HG02588 (cell line): ENCODE data around the gene UBIAD1.
"Not testable (repeated sequence)": the region's sequence is repeated elsewhere in the genome, so short reads cannot be mapped to it uniquely, and the experiment has no call there.

Experiments used
- ATAC-seq: cut with Tn5 transposase; IDR thresholded peaks from one replicate; pipeline ENCODE4 v1.9.1; 2021; ENCODE audit warnings: mild to moderate bottlenecking, moderate library complexity; ENCODE audit not compliant: unreplicated experiment

The UBIAD1 gene

DNA sequence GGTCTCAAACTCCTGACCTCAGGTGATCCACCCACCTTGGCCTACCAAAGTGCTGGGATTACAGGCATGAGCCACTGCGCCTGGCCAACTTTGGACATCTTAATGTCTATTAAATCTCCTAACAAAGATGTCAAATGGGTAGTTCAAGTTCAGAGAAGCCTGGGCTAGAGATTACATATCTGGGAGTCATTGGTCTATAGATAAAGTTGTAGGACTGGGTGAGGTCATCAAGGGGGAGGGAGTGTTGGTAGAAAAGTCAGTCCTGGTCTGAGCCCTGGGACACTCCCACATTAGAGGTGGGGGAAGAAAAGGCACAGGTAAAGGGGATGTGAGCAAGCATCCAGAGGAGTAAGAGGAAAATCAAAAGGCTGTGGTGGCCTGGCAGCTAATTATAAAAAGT is 6.6 kb downstream of the UBIAD1 start:
- no peak for ATAC-seq

DNA sequence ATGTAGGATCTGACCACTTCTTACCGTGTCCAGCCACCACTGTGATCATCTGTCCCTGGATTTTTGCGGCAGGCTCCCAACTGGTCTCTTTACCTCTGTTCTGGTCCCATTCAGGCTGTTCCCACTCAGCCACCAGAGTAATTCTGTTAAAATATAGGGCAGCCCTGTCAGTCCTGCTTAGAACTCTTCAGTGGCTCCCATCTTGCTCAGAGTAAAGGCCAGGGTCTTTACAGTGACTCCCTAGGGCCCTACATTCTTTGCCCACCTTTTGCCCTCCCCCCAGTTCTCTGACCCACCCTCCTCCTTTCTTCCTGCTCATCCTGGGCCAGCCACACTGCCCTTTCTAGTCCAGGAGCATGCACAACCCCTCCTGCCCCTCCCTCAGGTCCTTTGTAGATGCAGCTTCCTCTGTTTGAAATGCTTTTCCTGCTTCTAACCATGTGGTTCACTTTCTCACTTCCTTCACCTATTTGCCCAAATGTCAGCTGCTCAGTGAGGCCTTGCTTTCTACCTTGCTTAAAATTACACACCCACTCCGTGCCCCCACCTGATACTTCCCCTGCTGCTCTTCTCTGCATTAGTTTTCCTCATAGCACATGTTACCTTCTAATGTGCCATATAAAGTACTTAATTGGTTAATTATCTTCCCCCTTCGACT is 7.8 kb downstream of the UBIAD1 start:
- ATAC-seq, result no peak

- no peak for ATAC-seq
Measured at GRCh38 chr1:11281518-11282331, 8.7 kb downstream of the UBIAD1 start.

- no peak for ATAC-seq
Measured at GRCh38 chr1:11283151-11283550, 10.2 kb downstream of the UBIAD1 start.

DNA sequence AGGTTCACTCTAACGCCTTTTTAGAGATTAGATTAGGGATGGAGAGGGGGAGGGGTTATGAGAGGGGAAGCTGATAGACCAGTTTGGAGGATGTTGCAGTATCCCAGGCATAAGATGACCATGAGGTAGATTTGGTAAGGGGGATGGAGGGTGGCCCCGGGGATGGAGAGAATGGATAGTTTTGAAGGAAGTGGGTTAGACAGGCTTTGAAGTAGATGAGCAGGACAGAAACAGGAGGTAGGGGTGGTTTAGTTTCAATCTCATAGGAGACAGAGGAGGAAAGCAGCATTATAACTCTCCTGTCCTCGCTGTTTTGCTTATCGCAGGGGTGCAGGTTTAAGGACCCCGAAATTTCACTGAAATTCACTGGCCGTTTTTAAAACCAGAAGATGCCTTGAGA is 11.8 kb downstream of the UBIAD1 start:
- ATAC-seq, result no peak

GRCh38 chr1:11285883-11286734 is 13.1 kb downstream of the UBIAD1 start:
- no peak for ATAC-seq

GRCh38 chr1:11286735-11287410 is 13.9 kb downstream of the UBIAD1 start:
- no peak for ATAC-seq

DNA sequence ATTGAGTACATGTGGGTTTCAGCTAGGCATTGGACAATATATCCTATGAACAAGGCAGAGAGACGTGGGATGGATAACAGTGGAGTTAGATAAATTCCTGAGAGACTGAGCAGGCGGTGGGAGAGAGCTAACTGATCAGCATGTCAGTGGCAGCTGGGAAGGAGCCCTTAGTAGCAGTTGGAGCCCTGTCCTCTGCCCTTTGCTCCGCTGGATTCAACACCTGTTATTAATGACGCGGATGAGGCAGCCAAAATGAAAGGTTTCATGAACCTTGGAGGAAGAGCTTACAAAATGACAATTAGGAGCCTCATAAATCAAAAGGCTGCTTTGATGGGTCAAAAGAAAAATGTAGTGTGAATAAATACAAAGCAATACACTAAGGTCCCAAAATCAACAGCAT is 16.1 kb downstream of the UBIAD1 start:
- no peak for ATAC-seq

DNA sequence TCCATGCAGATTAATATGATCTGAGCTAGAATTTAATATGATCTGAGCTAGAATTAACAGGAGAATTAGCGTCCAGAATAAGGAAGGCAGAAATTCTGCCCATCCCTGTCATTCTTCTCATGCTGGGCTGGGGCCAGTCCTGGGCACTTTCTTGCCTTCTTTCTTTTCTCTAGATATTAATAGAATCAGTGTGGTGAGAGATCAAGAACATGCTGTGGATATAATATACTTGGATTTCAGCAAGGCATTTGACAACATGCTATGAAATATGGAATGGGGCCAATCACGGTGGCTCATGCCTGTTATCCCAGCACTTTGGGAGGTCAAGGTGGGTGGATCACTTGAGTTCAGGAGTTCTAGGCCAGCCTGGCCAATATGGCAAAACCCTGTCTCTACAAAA is 18.1 kb downstream of the UBIAD1 start:
- ATAC-seq, result no peak

GRCh38 chr1:11293856-11294255 is 20.9 kb downstream of the UBIAD1 start:
- ATAC-seq, result no peak

GRCh38 chr1:11294951-11295350 is 22.0 kb downstream of the UBIAD1 start:
- ATAC-seq, result no peak

DNA sequence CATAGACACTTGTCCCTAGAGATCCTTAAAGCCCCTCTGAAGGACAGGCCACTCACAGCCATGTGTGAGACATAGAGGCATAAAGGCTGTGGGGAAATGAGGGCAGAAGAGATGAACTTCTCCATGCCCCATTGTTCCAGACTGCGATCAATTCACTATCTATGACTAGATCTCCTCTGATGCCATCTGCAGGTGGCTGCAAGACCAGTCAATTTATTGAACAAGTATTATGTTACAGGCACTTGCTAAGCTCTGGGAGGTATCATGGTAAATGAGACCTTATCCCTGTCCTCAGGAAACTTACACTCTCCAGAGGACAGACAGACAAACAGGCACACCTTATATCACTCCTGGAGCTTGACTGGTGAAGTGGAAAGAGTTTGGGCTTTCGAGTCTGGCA is 22.9 kb downstream of the UBIAD1 start:
- ATAC-seq, result no peak

- ATAC-seq, result not testable (repeated sequence)
Measured at GRCh38 chr1:11297774-11298173, 24.8 kb downstream of the UBIAD1 start.

DNA sequence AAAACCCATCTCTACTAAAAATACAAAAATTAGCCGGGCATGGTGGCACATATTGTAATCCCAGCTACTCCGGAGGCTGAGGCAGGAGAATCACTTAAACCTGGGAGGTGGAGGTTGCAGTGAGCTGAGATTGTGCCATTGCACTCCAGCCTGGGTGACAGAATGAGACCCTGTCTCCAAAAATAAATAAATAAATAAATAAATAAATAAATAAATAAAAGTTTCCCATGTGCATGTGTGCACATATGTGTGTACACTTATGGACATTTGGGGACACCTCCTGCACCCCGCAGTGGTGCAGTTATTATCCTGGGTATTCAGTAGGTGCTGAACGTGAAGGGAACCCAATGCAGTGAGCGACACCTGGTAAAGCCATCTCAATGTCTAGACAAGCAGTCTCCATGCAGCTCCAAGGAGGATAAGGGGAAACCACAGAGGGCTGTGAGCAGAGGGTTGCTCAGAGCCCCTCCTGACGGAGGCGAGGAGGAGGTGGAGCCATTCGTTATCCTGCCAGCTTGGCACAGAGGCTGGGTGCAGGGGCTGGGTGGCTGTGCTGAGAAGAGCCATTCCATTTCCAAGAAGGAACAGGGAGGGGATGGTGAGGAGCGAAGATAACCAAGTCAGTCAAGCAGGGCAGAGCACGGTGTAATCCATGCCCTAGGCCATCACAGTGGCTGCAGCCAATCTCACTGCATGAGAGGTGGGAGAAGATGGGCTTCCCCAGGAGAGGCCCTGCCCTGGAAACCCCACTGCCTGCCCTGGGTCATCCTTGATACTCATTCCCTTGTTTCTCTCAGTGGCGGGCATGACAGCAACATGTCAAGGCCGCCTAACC is 25.6 kb downstream of the UBIAD1 start:
- ATAC-seq, result no peak

- no peak for ATAC-seq
Measured at GRCh38 chr1:11299225-11299574, 26.2 kb downstream of the UBIAD1 start.

DNA sequence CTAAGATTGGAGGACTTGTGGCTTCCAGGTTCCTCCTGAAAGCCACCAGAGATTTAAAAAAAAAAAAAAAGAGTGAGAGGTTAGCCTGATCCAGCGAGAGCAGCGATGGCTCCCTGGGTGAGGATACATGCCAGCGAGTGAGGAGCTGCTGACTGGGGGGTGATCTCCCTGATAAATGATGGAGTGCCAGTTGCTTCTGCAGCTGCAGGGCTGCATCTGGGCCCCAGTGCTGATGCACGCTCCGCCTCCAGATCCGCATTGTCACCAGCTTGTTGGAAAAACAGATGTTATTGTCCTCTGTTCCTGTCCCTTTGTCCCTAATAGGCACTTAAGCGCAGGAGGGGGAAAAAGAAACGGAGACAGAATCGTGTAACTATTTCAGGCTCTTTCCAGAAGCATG is 28.6 kb downstream of the UBIAD1 start:
- no peak for ATAC-seq

DNA sequence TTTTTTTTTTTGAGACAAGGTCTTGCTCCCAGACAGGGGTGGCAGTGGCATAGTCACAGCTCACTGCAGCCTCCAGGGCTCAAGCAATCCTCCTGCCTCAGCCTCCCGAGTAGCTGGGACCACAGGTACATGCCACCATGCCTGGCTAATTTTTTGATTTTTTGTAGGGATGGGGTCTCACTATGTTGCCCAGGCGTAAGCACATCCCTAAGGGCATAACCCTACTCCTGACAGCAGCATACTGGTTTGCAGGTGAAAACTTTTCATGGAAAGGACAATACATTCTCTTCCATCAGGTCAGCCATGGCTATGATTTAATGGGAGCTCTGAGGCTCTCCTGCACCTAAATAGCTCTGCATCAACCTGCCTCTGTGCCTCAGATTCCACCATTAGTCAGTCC is 29.4 kb downstream of the UBIAD1 start:
- ATAC-seq, result no peak

DNA sequence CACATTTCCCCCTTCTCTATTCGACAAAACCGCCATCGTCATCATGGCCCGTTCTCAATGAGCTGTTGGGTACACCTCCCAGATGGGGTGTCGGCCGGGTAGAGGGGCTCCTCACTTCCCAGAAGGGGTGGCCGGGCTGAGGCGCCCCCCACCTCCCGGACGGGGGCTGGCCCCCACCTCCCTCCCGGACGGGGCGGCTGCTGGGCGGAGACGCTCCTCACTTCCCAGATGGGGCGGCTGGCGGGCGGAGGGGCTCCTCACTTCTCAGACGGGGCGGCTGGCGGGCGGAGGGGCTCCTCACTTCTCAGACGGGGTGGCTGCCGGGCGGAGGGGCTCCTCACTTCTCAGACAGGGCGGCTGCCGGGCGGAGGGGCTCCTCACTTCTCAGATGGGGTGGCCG is 32.5 kb downstream of the UBIAD1 start:
- not testable (repeated sequence) for ATAC-seq

DNA sequence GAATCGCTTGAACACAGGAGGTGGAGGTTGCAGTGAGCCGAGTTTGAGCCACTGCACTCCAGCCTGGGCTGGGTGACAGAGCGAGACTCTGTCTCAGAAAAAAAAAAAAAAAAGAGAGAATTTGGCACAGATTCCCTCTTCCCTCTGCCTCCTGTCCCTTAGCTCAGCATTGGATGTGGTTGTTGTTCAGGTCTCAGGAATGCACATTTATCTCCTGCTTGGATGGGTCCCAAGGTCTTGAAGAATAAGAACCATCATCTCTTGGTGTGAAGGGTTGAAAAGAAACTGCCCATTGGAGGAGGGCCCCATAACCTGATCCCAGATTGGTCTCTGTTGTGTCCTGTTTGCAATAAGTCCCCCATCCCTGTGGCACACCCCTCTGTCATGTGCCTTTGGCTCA is 34.9 kb downstream of the UBIAD1 start:
- no peak for ATAC-seq

- ATAC-seq, result no peak
Measured at GRCh38 chr1:11308699-11309224, 35.8 kb downstream of the UBIAD1 start.
